ENCODE data around the gene EML6. TPM values are rescaled to one million over a fixed set of nuclear protein-coding genes. Genes with fewer than 3 reads are reported as not detected.

Gene EML6
- polyA plus RNA-seq, 2 of the 4 experiments (the other 2 are of a cell fraction), result 1.4 to 1.5 TPM

DNA sequence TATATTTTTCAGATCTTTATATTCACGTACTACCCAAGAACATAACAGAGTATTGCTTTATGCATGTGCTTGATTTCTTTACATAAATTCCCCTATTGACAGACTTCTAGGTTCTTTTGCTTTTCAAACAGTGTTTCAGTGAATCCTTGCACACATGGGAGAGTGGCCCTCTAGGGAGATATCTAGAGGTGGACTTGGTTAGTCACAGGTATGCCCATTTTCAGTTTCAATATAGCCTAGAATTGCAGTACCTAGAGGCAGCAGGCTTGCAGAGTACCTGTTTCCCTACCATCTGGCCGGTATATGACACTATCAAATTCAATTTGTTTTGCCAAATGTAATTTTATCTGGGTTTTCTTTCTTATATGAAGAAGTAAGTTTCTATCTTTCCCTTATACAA, 36.8 kb downstream of the EML6 start (continued):
- TF ChIP-seq HOXB13 (CRISPR knock-in tag; IDR thresholded peaks at IDR 0.05; ENCODE audit: low read depth), result no peak
- no peak for TF ChIP-seq ZNF302 (CRISPR knock-in tag; IDR thresholded peaks at IDR 0.05)

GRCh38 chr2:54763636-54764291, 40.3 kb downstream of the EML6 start:
- peak; percentile 18 to 38 for DNase-seq (ENCODE audit: low read depth in 1 of 2, low spot score in 1 of 2)
- POLR2A ChIA-PET, result no interaction called here

DNA sequence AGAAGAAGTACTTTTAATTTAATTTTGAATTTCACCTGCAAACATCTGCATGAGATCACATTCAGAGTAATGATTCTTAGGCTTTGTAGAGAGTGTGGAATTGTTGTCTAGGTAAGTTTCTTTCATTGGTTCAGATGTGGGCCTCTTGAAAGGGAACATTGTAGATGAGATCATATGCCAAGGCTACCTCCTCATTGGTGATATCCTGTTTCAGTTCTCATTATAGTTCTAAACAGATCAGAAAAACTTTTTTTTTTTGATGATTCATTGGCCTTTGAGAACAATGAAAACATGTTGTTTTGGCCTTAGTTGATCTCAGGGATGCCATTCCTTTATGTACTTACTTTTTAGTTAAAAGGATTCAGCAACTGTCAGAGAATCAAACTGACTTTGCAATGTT, 44.5 kb downstream of the EML6 start:
- peaks cover 12% of the 10 kb centered on the region; the same call in 2 of the 3 replicates for H3K4me1 ChIP-seq
- FAIRE-seq (no peak), ATAC-seq (no peak), DNase-seq (ENCODE audit: low read depth in 1 of 2, low spot score in 1 of 2) (no peak)
- H3K27ac ChIP-seq, result no peak overlapping the region
- no peak overlapping the region for H3K4me2 ChIP-seq
- H3K4me3 ChIP-seq, result no peak overlapping the region
- CTCF ChIA-PET, result interaction anchor here (0.6 kb wide), 1 partner anchor 1341 kb away, joined by 3 read pairs; no protein-coding TSS in a partner anchor
- POLR2A ChIA-PET, result no interaction called here
- H3K9me3 ChIP-seq, result no peaks in the 10 kb centered on the region
- TF ChIP-seq, protein P1, sequence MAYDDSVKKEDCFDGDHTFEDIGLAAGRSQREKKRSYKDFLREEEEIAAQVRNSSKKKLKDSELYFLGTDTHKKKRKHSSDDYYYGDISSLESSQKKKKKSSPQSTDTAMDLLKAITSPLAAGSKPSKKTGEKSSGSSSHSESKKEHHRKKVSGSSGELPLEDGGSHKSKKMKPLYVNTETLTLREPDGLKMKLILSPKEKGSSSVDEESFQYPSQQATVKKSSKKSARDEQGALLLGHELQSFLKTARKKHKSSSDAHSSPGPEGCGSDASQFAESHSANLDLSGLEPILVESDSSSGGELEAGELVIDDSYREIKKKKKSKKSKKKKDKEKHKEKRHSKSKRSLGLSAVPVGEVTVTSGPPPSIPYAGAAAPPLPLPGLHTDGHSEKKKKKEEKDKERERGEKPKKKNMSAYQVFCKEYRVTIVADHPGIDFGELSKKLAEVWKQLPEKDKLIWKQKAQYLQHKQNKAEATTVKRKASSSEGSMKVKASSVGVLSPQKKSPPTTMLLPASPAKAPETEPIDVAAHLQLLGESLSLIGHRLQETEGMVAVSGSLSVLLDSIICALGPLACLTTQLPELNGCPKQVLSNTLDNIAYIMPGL (CRISPR knock-in tag; IDR thresholded peaks at IDR 0.05; ENCODE audit: borderline replicate concordance), result no peak
- TF ChIP-seq JUN (IDR thresholded peaks at IDR 0.05), result no peak
- no peak for TF ChIP-seq MAX (IDR thresholded peaks at IDR 0.05)
- TF ChIP-seq CBX2 (IDR thresholded peaks at IDR 0.05; ENCODE audit: borderline replicate concordance, low read depth), result no peak
- no peak for TF ChIP-seq ZSCAN20 (CRISPR knock-in tag; IDR thresholded peaks at IDR 0.05)
- TF ChIP-seq CEBPB (IDR thresholded peaks at IDR 0.05), result no peak

More at GRCh38 chr2:54763636-54764291, 40.3 kb downstream of the EML6 start:
- no peak overlapping the region for H3K4me3 ChIP-seq
- CTCF ChIA-PET, result interaction anchor here (1.0 to 1.4 kb wide), 3 partner anchors 8 to 13 kb away, joined by 3 to 4 read pairs (median 3); no protein-coding TSS in a partner anchor
- TF ChIP-seq SMC3 (IDR thresholded peaks at IDR 0.05) (peak; percentile 46; the same call in 2 of the 3 replicates), CTCF (IDR thresholded peaks at IDR 0.05) (peak; percentile 47), HOXB13 (CRISPR knock-in tag; IDR thresholded peaks at IDR 0.05; ENCODE audit: low read depth) (no peak), MAFK (IDR thresholded peaks at IDR 0.05; ENCODE audit: partially characterized antibody) (peak; percentile 42), RAD21 (conservative IDR thresholded peaks at IDR 0.05 in 1 of 2, IDR thresholded peaks at IDR 0.05 in 1 of 2) (peak; percentile 58 to 68)
- ATAC-seq, result peak; percentile 80 to 88
- no peak for FAIRE-seq
- H3K4me2 ChIP-seq, result no peak overlapping the region
- no peak overlapping the region for H3K27ac ChIP-seq
- H3K9me3 ChIP-seq, result no peaks in the 10 kb centered on the region
- 42% methylated on average over 7 of the region's 7 CpGs for WGBS (ENCODE audit: missing lambda C conversion rate)
- H3K4me1 ChIP-seq, result no peaks in the 10 kb centered on the region

DNA sequence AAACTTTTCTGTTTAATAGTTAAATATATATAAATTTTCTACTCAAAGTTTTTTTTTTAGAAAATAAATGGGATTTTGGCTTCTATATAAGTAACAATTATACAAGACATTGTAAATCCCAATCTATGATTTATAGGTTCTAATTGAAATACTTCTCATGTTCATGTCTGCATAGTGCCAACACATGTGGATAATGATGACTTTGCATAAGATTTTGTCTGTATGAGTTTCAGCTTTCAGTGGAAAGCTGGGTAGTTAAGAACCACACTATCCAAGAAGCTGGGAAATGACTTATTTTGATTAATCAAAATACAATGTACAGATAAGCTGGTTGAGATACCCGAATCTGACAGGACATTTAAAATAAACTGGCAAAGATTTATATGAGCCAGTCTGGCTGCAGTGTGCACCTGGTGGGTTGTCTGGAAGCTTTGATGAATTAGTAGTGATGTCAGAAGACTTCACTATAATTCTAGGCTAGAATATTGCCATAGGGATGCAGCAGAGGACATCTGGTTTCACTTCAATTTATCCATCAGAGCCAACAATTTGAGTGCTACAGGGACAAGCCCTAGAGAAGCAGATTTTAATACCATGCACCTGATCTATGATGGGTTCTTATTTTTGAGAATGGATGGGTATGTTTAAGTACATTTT, 45.4 kb downstream of the EML6 start:
- no peaks in the 10 kb centered on the region for H3K9me3 ChIP-seq
- WGBS (ENCODE audit: missing lambda C conversion rate), result 77% methylated on average over 1 of the region's 1 CpG
- no peak overlapping the region for H3K27ac ChIP-seq
- no peak overlapping the region for H3K4me2 ChIP-seq
- CTCF ChIA-PET, result interaction anchor here (0.6 to 0.7 kb wide), 2 partner anchors 141 to 1340 kb away, joined by 3 read pairs; no protein-coding TSS in a partner anchor
- peaks cover 12% of the 10 kb centered on the region; the same call in 2 of the 3 replicates for H3K4me1 ChIP-seq
- ATAC-seq, result no peak
- no peak overlapping the region for H3K4me3 ChIP-seq
- FAIRE-seq, result peak; percentile 63
- TF ChIP-seq RFX5 (IDR thresholded peaks at IDR 0.05) (no peak), NR3C1 (IDR thresholded peaks at IDR 0.05) (no peak), MAFK (IDR thresholded peaks at IDR 0.05; ENCODE audit: partially characterized antibody) (peak; percentile 45), HOXB5 (CRISPR knock-in tag; IDR thresholded peaks at IDR 0.05) (no peak)
- POLR2A ChIA-PET, result no interaction called here
- DNase-seq (ENCODE audit: low read depth in 1 of 2, low spot score in 1 of 2), result no peak

All from A549 (cell line).